Stimulated activated CD4-positive, alpha-beta T cell treated with anti-CD3 and anti-CD28 coated beads, Interleukin-4, amount 100 ng/mL, for 48 hours (primary cell): ENCODE measurements around the gene ILDR1.

ENCODE experiments used
- DNase-seq, 2 donors: peaks; one replicate each; pipeline ENCODE4 v3.0.0-alpha.2; 2020; ENCODE audit warnings: low read depth in 2 of 2

Gene ILDR1

GRCh38 chr3:122019493-122019892 lies 2.6 kb downstream of the ILDR1 start:
- no peak for DNase-seq

GRCh38 chr3:122014741-122015140 lies 7.3 kb downstream of the ILDR1 start:
- no peak for DNase-seq

- DNase-seq: no peak
Measured at GRCh38 chr3:122013448-122013925, 8.6 kb downstream of the ILDR1 start.

GRCh38 chr3:122012821-122013220 lies 9.2 kb downstream of the ILDR1 start:
- DNase-seq: no peak

GRCh38 chr3:122011396-122011795 lies 10.7 kb downstream of the ILDR1 start:
- no peak for DNase-seq

GRCh38 chr3:122010506-122010905 lies 11.5 kb downstream of the ILDR1 start:
- DNase-seq: no peak

GRCh38 chr3:122008166-122008565 lies 13.9 kb downstream of the ILDR1 start:
- no peak for DNase-seq

GRCh38 chr3:122006267-122006666 lies 15.8 kb downstream of the ILDR1 start:
- no peak for DNase-seq

- DNase-seq: no peak
Measured at GRCh38 chr3:122004991-122005565, 17.0 kb downstream of the ILDR1 start.

- DNase-seq: no peak
Measured at GRCh38 chr3:122004107-122004506, 17.9 kb downstream of the ILDR1 start.

GRCh38 chr3:122003606-122004005 lies 18.4 kb downstream of the ILDR1 start:
- no peak for DNase-seq

GRCh38 chr3:122003112-122003511 lies 18.9 kb downstream of the ILDR1 start:
- no peak for DNase-seq

GRCh38 chr3:122002611-122003010 lies 19.4 kb downstream of the ILDR1 start:
- no peak for DNase-seq

- no peak for DNase-seq
Measured at GRCh38 chr3:122001892-122002291, 20.2 kb downstream of the ILDR1 start.

GRCh38 chr3:122000936-122001605 lies 21.0 kb downstream of the ILDR1 start:
- DNase-seq: no peak

- DNase-seq: no peak
Measured at GRCh38 chr3:121999931-122000330, 22.1 kb downstream of the ILDR1 start.

GRCh38 chr3:121998611-121999473 lies 23.2 kb downstream of the ILDR1 start:
- DNase-seq: no peak

- no peak for DNase-seq
Measured at GRCh38 chr3:121998030-121998580, 23.9 kb downstream of the ILDR1 start.

GRCh38 chr3:121997372-121997771 lies 24.7 kb downstream of the ILDR1 start:
- no peak for DNase-seq

GRCh38 chr3:121996441-121996840 lies 25.6 kb downstream of the ILDR1 start:
- DNase-seq: no peak

GRCh38 chr3:121995161-121996137 lies 26.6 kb downstream of the ILDR1 start:
- peak in 1 of 2 donors; percentile 11 for DNase-seq
